Endothelial cell (in vitro differentiated cells): ENCODE data around the gene PAPSS2. TPM values are rescaled to one million over a fixed set of nuclear protein-coding genes. Genes with fewer than 3 reads are reported as not detected.
"Not testable (repeated sequence)": the region's sequence is repeated elsewhere in the genome, so short reads cannot be mapped to it uniquely, and the experiment has no call there.

ENCODE experiments used
- DNase-seq: peaks from one replicate; pipeline ENCODE4 v3.0.0; 2021; ENCODE audit warnings: low spot score
- H3K27ac Mint-ChIP-seq: one replicate; pipeline ENCODE4 v1.8.0; 2021; ENCODE audit warnings: mixed read lengths, inconsistent platforms; ENCODE audit not compliant: unreplicated experiment
- H3K27me3 Mint-ChIP-seq: one replicate; pipeline ENCODE4 v1.8.0; 2021; ENCODE audit warnings: mild to moderate bottlenecking, moderate library complexity, mixed read lengths, inconsistent platforms; ENCODE audit not compliant: unreplicated experiment
- H3K36me3 Mint-ChIP-seq: one replicate; pipeline ENCODE4 v1.8.0; 2021; ENCODE audit warnings: mild to moderate bottlenecking, low read depth, mixed read lengths, inconsistent platforms; ENCODE audit not compliant: unreplicated experiment
- H3K4me1 Mint-ChIP-seq: one replicate; pipeline ENCODE4 v1.8.0; 2021; ENCODE audit warnings: mild to moderate bottlenecking, mixed read lengths, inconsistent platforms; ENCODE audit not compliant: unreplicated experiment
- H3K4me3 Mint-ChIP-seq: one replicate; pipeline ENCODE4 v1.8.0; 2021; ENCODE audit warnings: mild to moderate bottlenecking, mixed read lengths, inconsistent platforms; ENCODE audit not compliant: unreplicated experiment
- H3K9me3 Mint-ChIP-seq: one replicate; pipeline ENCODE4 v1.8.0; 2021; ENCODE audit warnings: mixed read lengths, inconsistent platforms; ENCODE audit not compliant: unreplicated experiment
- long read RNA-seq: library from polyadenylated mRNA; unstranded; transcript quantifications from one replicate; pipeline ENCODE4 v2.0.0, GENCODE V29; 2020; ENCODE audit not compliant: unreplicated experiment
- total RNA-seq: library from RNA; stranded (reverse); fragmentation: NEBNext Ultra II Directional; extraction: Animal tissue kit (Norgen Biotek cat#: 25700); gene quantifications from one replicate; pipeline ENCODE4 v1.2.1, GENCODE V29; 2021; ENCODE audit not compliant: unreplicated experiment
- TF ChIP-seq, protein P1 (sequence below): fragments of 200-600 bp; sonication (generic); IDR thresholded peaks from one replicate; pipeline ENCODE4 v1.5.0; 2021; ENCODE audit warnings: antibody characterized with exemption; ENCODE audit not compliant: unreplicated experiment

Gene PAPSS2
- 31.0 TPM for total RNA-seq
- long read RNA-seq, transcript PAPSS2-201 (12 exons, 3,949 nt), result major isoform, 5 of 6 reads
- long read RNA-seq, partial matches to known transcripts, result 0 of 6 reads
- long read RNA-seq, other reads (novel, unspliced or antisense), result 1 of 6 reads

DNA sequence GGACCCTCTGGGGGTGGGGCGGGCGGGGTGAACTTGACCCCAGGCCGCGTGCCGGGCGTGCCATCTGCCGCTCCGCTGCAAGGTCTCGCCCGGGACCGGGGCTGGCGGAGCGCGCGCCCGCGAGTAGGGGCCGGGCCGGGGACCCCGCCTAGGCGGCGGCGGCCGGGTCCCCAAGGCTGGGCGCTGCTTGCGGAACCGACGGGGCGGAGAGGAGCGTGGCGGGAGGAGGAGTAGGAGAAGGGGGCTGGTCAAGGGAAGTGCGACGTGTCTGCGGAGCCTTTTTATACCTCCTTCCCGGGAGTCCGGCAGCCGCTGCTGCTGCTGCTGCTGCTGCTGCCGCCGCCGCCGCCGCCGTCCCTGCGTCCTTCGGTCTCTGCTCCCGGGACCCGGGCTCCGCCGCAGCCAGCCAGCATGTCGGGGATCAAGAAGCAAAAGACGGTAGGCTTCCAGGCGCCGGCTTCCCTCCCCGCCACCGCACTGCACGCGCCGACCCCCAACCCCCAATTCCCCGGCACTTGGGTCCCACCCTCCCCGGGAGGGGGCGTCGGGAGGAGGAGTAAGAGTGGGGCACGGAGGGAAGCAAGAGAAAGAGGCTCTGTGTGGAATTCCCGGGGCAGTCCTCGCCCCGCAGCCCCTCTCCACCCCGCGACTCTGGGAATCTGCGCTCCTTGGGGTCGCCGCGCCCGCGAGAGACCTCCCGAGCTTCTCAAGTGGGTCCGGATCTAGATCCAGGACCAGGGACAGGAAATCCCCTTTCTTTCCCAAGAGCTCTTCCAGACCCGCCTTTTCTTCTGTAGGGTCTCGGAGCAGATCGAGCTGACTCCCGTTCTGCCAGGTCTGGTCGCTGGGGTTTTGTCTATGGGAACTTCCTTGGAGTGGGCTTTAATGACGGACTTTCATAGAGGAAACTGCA is at the start of gene PAPSS2:
Gene PAPSS2 (plus strand): TSS at position 308 of the 913 bp plus-strand sequence. CDS start 104 bp downstream, at position 412.
- H3K4me1 Mint-ChIP-seq, result peaks cover 35% of the 10 kb centered on the region
- peak; percentile 55 for DNase-seq
- H3K27me3 Mint-ChIP-seq, result peaks cover 7% of the 10 kb centered on the region
- no peaks in the 10 kb centered on the region for H3K9me3 Mint-ChIP-seq
- peak within 1 kb of the TSS; percentile 97 for H3K4me3 Mint-ChIP-seq
- H3K27ac Mint-ChIP-seq, result peak within 1 kb of the TSS; percentile 81
- TF ChIP-seq, protein P1, sequence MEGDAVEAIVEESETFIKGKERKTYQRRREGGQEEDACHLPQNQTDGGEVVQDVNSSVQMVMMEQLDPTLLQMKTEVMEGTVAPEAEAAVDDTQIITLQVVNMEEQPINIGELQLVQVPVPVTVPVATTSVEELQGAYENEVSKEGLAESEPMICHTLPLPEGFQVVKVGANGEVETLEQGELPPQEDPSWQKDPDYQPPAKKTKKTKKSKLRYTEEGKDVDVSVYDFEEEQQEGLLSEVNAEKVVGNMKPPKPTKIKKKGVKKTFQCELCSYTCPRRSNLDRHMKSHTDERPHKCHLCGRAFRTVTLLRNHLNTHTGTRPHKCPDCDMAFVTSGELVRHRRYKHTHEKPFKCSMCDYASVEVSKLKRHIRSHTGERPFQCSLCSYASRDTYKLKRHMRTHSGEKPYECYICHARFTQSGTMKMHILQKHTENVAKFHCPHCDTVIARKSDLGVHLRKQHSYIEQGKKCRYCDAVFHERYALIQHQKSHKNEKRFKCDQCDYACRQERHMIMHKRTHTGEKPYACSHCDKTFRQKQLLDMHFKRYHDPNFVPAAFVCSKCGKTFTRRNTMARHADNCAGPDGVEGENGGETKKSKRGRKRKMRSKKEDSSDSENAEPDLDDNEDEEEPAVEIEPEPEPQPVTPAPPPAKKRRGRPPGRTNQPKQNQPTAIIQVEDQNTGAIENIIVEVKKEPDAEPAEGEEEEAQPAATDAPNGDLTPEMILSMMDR, result no peak
- no peaks in the 10 kb centered on the region for H3K36me3 Mint-ChIP-seq

DNA sequence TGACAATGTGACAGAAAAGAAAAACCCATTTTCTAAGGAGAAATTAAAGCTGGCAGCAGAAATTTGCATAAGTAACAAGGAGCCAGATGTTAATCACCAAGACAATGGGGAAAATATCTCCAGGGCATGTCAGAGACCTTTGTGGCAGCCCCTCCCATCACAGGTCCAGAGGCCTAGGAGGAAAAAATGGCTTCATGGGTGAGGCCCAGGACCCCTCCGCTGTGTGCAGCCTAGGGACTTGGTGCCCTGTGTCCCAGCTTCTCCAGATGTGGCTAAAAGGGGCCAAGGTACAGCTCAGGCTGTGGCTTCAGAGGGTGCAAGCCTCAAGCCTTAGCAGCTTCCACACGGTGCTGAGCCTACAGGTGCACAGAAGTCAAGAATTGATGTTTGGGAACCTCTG is 48.3 kb upstream of the PAPSS2 start:
- not testable (repeated sequence) for H3K4me1 Mint-ChIP-seq, H3K27me3 Mint-ChIP-seq, DNase-seq, H3K27ac Mint-ChIP-seq, H3K36me3 Mint-ChIP-seq, H3K9me3 Mint-ChIP-seq, H3K4me3 Mint-ChIP-seq

DNA sequence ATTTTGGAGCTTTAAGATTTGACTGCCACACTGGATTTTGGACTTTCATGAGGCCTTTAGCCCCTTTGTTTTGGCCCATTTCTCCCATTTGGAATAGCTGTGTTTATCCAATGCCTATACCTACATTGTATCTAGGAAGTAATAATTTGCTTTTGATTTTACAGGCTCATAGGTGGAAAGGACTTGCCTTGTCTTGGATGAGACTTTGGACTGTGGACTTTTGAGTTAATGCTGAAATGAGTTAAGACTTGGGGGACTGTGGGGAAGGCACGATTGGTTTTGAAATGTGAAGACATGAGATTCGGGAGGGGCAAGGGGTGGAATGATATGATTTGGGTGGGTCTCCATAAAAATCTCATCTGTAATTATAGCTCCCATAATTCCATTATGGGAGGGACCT is 47.6 kb upstream of the PAPSS2 start:
- Mint-ChIP-seq H3K36me3 (peaks cover 7% of the 10 kb centered on the region), H3K27ac (no peak overlapping the region), H3K9me3 (no peaks in the 10 kb centered on the region), H3K4me3 (no peak overlapping the region), H3K4me1 (peaks cover 7% of the 10 kb centered on the region), H3K27me3 (peaks cover 6% of the 10 kb centered on the region)
- DNase-seq, result no peak
- TF ChIP-seq, protein P1, result no peak

DNA sequence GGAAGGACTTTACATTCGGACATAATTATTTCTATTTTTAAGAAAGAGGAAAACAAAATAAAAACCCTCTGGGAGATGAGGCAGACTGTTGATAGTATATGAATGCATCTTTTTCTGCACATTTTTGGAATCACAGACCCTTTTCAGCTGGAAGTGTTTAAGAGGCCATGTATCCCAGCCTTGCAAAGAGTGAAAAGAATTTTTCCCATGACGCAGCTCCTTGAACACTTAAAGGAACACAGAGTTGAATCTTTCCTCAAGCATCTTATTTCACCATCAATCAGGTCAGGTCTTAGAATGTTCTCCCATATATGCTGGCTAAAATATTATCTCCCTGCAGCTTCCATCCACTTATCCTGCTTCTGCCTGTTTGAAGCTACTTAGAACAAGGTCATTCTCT is 45.9 kb upstream of the PAPSS2 start:
- Mint-ChIP-seq H3K4me3 (no peak overlapping the region), H3K4me1 (peaks cover 5% of the 10 kb centered on the region), H3K27ac (no peak overlapping the region), H3K9me3 (no peaks in the 10 kb centered on the region), H3K36me3 (peaks cover 7% of the 10 kb centered on the region), H3K27me3 (peaks cover 5% of the 10 kb centered on the region)
- TF ChIP-seq, protein P1, result no peak
- no peak for DNase-seq

DNA sequence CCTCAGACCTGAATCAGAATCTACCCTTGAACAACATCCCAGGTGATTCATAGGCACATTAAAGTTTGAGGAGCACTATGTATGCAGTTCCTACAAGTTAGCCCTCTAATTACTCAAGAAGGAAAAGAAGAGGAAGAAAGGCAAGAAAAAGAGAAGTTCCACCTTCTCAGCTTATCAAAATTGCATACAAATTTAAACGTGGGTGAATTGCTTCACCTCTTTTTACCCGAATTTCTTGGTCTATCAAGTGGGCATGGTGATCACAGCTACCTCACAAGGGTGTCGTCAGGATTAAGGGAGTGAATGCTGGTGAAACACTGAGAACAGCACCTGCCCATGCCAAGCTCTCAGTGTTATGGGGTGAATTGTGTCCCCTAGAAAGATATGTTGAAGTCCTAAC is 43.8 kb upstream of the PAPSS2 start:
- TF ChIP-seq, protein P1, result no peak
- H3K9me3 Mint-ChIP-seq, result no peaks in the 10 kb centered on the region
- no peak overlapping the region for H3K4me3 Mint-ChIP-seq
- no peak for DNase-seq
- H3K27ac Mint-ChIP-seq, result no peak overlapping the region
- peaks cover 6% of the 10 kb centered on the region for H3K27me3 Mint-ChIP-seq
- H3K36me3 Mint-ChIP-seq, result peaks cover 6% of the 10 kb centered on the region
- no peaks in the 10 kb centered on the region for H3K4me1 Mint-ChIP-seq
